ENCODE results near the gene C11orf16. TPM values are rescaled to one million over a fixed set of nuclear protein-coding genes. Genes with fewer than 3 reads are reported as not detected.
"Not testable (repeated sequence)": the region's sequence is repeated elsewhere in the genome, so short reads cannot be mapped to it uniquely, and the experiment has no call there.

The C11orf16 gene
- total RNA-seq, 1 donor from 2014 or later = not detected

DNA sequence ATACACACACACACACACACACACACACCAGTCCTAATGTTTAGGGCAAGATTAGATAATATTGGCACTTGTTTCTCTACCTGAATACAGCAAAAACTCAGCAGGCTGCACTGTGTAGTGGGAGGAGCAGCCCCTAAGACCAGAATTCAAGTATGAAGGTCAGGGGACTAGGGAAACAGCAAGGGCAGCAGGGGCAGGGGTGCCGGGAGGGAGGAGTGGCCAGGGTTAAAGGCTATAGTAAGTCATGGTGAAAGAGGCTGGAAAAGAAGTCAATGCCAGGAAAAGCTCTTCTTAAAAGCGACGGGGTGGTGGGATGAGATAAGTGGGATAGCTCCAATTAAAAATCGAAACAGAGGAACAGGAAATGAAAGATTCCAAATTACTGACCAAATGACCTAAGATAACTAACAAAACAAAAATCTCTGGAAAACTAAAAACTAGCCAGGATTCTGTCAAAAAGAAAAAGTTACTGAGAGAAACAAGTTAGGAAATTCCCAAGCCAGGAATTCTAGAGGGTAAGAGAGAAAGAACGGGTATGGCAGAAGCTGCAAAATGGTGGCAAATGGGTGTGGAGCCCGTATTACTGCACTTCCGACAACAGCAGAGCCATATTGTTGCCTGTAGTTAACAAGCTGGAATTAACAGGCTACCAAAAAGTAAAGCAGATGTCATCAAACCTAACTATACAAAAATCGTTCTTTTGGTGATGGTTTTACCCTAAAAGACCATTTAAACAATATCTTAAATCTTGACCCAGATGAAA is 8.8 kb upstream of the C11orf16 start:
- Histone ChIP-seq H3K4me3 (ENCODE audit: low read depth, low read length) (no peak overlapping the region), H3K36me3 (ENCODE audit: control insufficient read depth, insufficient read depth, low read length) (no peaks in the 10 kb centered on the region), H3K27me3 (ENCODE audit: control insufficient read depth, insufficient read depth, low read length) (no peaks in the 10 kb centered on the region)
- DNase-seq (ENCODE audit: low read depth) (no peak), FAIRE-seq (no peak)
- no peak for TF ChIP-seq CTCF (IDR thresholded peaks at IDR 0.05; ENCODE audit: insufficient read depth, low read length, severe bottlenecking)

- DNase-seq (ENCODE audit: low read depth) (no peak), FAIRE-seq (no peak)
- H3K27me3 ChIP-seq (ENCODE audit: control insufficient read depth, insufficient read depth, low read length) = no peaks in the 10 kb centered on the region
- H3K4me3 ChIP-seq (ENCODE audit: low read depth, low read length) = no peak overlapping the region
- TF ChIP-seq CTCF (IDR thresholded peaks at IDR 0.05; ENCODE audit: insufficient read depth, low read length, severe bottlenecking) = no peak
- no peaks in the 10 kb centered on the region for H3K36me3 ChIP-seq (ENCODE audit: control insufficient read depth, insufficient read depth, low read length)
Observed at GRCh38 chr11:8937659-8938058, 4.9 kb upstream of the C11orf16 start.

DNA sequence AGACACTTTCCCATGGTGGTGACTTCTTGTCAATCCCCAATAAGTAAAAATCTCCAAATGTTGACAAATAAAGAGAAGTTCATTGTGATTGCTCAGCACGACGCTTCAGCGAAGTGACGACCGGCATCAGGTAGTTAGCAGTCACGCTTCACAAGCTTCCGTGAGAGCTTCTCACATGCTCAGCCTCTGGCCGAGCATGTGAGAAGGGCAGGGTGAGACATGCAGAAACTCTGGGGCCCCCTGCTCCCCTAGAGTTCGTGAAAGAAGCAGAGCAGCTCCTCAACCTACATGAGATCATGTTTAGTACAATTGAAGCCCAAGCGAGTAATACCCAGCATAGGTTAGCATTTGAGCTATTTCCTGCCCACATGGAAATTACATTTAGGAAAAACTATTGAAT is 4.4 kb upstream of the C11orf16 start:
- H3K4me3 ChIP-seq (ENCODE audit: low read depth, low read length) = no peak overlapping the region
- no peaks in the 10 kb centered on the region for H3K36me3 ChIP-seq (ENCODE audit: control insufficient read depth, insufficient read depth, low read length)
- FAIRE-seq = no peak
- H3K27me3 ChIP-seq (ENCODE audit: control insufficient read depth, insufficient read depth, low read length) = no peaks in the 10 kb centered on the region
- no peak for DNase-seq (ENCODE audit: low read depth)
- no peak for TF ChIP-seq CTCF (IDR thresholded peaks at IDR 0.05; ENCODE audit: insufficient read depth, low read length, severe bottlenecking)

DNA sequence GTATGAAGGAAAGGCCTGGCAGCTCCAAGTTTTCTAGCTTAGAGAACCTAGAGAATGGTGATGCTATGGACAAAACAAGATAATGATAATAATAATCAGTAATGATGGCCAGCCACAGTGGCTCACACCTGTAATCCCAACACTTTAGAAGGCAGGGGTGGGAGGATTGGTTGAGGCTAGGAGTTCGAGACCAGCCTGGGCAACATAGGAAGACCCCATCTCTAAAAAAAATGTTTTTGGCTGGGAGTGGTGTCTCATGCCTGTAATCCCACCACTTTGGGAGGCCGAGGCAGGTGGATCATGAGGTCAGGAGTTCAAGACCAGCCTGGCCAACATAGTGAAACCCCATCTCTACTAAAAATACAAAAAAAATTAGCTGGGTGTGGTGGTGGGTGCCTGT is 3.0 kb upstream of the C11orf16 start:
- H3K27me3 ChIP-seq (ENCODE audit: control insufficient read depth, insufficient read depth, low read length); H3K36me3 ChIP-seq (ENCODE audit: control insufficient read depth, insufficient read depth, low read length); DNase-seq (ENCODE audit: low read depth); H3K4me3 ChIP-seq (ENCODE audit: low read depth, low read length); FAIRE-seq: not testable (repeated sequence)

DNA sequence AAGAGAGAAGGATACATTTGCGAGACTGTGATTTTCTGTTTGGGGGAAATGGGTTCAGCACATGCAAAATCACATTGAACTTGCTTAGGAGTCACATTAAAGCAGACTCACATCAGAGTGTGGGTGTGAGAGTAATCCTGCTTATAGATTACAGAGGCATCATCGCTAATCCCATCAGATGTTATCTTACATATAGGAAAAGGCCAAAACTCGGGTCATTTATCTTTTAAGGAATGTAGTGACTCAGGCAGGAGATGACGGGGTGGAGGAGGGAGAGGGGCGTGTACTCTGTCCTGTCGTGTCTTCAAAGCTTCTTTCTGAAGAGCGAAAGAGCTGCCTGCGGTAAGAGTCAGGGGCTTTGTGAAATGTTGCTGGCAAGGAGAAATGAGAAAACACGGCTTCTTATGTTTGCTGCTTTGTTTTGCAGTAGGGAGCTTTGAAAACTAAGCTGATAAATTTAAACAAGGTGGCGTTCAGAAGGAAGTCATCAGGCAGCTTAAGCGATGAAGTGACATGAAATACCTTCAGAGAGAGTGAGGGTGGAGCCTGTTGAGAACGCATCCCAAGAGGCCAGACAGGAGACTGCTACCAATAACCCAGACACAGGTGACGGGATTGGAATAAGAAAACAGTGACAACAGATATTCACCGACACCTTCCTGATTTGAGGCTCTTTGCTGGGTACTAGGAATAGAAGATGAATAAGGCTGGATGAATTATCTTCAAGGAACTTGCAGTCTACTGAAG is 2.2 kb upstream of the C11orf16 start:
- no peak overlapping the region for H3K4me3 ChIP-seq (ENCODE audit: low read depth, low read length)
- FAIRE-seq = peak; percentile 58

More for the DNA sequence above, 2.2 kb upstream of the C11orf16 start:
- no peak for TF ChIP-seq CTCF (IDR thresholded peaks at IDR 0.05; ENCODE audit: insufficient read depth, low read length, severe bottlenecking)
- no peaks in the 10 kb centered on the region for H3K27me3 ChIP-seq (ENCODE audit: control insufficient read depth, insufficient read depth, low read length)
- H3K36me3 ChIP-seq (ENCODE audit: control insufficient read depth, insufficient read depth, low read length) = no peaks in the 10 kb centered on the region
- DNase-seq (ENCODE audit: low read depth) = peak; percentile 63
